Astrocyte of the cerebellum (primary cell): ENCODE data around the gene KRTCAP3.

Source experiments
- DNase-seq: peaks from one replicate; pipeline ENCODE4 v3.0.0-alpha.2; 2011; ENCODE audit warnings: low read depth
- H3K4me3 ChIP-seq: 2 replicates; pipeline ENCODE4 v1.5.1; 2011; ENCODE audit warnings: mild to moderate bottlenecking, low read depth, low read length, moderate library complexity
- CTCF ChIP-seq: IDR thresholded peaks from 2 replicates; pipeline ENCODE4 v1.5.1; 2012; ENCODE audit warnings: low read length, low read depth, moderate library complexity, mild to moderate bottlenecking; ENCODE audit errors: missing control alignments
- in situ Hi-C: cut with HindIII; loops from 2 replicates; pipeline ENCODE4 v1.10.0; 2017; ENCODE audit warnings: low sequenced_read_pairs

Gene KRTCAP3

GRCh38 chr2:27441226-27441926, 805 bp upstream of the KRTCAP3 start:
- DNase-seq, result no peak
- no peak overlapping the region for H3K4me3 ChIP-seq
- TF ChIP-seq CTCF, result no peak
- in situ Hi-C loops, result no loop called here

- no peak overlapping the region for H3K4me3 ChIP-seq
- DNase-seq, result no peak
- TF ChIP-seq CTCF, result no peak
- in situ Hi-C loops, result no loop called here
These were observed 720 bp downstream of the KRTCAP3 start for GRCh38 chr2:27442920-27443282.

- in situ Hi-C loops, result no loop called here
- TF ChIP-seq CTCF, result no peak
- H3K4me3 ChIP-seq, result no peak overlapping the region
- DNase-seq, result no peak
These were observed 3.0 kb downstream of the KRTCAP3 start for GRCh38 chr2:27445155-27445554.

- no peak overlapping the region for H3K4me3 ChIP-seq
- in situ Hi-C loops, result no loop called here
- DNase-seq, result no peak
- TF ChIP-seq CTCF, result no peak
These were observed 3.4 kb downstream of the KRTCAP3 start for GRCh38 chr2:27445615-27446014.

- H3K4me3 ChIP-seq, result no peak overlapping the region
- in situ Hi-C loops, result no loop called here
These were observed 3.9 kb downstream of the KRTCAP3 start for GRCh38 chr2:27446057-27446456.

GRCh38 chr2:27448381-27448780, 6.2 kb downstream of the KRTCAP3 start:
- TF ChIP-seq CTCF, result no peak
- no peak for DNase-seq
- H3K4me3 ChIP-seq, result no peak overlapping the region
- in situ Hi-C loops, result no loop called here

More at GRCh38 chr2:27446057-27446456, 3.9 kb downstream of the KRTCAP3 start:
- TF ChIP-seq CTCF, result no peak
- no peak for DNase-seq
